Heart right ventricle (tissue), 16 donors: Measurements from ENCODE around the gene AQP12A. TPM values are rescaled to one million over a fixed set of nuclear protein-coding genes. Genes with fewer than 3 reads are reported as not detected.

Experiments
- ATAC-seq, 8 donors: fragments of 200-7000 bp; cut with Tn5 transposase; one replicate each; pipeline ENCODE4 v1.9.1; 2020; ENCODE audit warnings: mild to moderate bottlenecking in 8 of 8, moderate library complexity in 8 of 8, moderate number of reproducible peaks in 1 of 8
- DNase-seq, 2 donors: peaks; one replicate each; pipeline ENCODE4 v3.0.0-alpha.2; 2020
- H3K27ac ChIP-seq, 10 donors: fragments of 200-600 bp; sonication (generic) in 2 of 10; one replicate each; pipeline versions ENCODE4 v1.5.0 to v1.8.0; 2020 to 2022; ENCODE audit warnings: mild to moderate bottlenecking in 3 of 10
- H3K27me3 ChIP-seq, 7 donors: fragments of 200-600 bp; one replicate each; pipeline ENCODE4 v1.8.0; 2021 to 2022; ENCODE audit warnings: mild to moderate bottlenecking in 2 of 7
- H3K36me3 ChIP-seq, 9 donors: fragments of 200-600 bp; sonication (generic) in 1 of 9; one replicate each; pipeline versions ENCODE4 v1.5.0 to v1.8.0; 2020 to 2022; ENCODE audit warnings: mild to moderate bottlenecking in 2 of 9
- H3K4me1 ChIP-seq, 9 donors: fragments of 200-600 bp; sonication (generic) in 1 of 9; one replicate each; pipeline versions ENCODE4 v1.5.0 to v1.8.0; 2020 to 2022; ENCODE audit warnings: mild to moderate bottlenecking in 4 of 9
- H3K4me3 ChIP-seq, 10 donors: fragments of 200-600 bp; sonication (generic) in 2 of 10; one replicate each; pipeline versions ENCODE4 v1.5.0 to v1.8.0; 2020 to 2022; ENCODE audit warnings: mild to moderate bottlenecking in 7 of 10, moderate library complexity in 2 of 10
- H3K9me3 ChIP-seq, 11 donors: fragments of 200-600 bp in 10 of 11; sonication (generic) in 2 of 11; one replicate each; pipeline versions ENCODE4 v1.5.0 to v1.8.0; 2013 to 2022; ENCODE audit warnings: mild to moderate bottlenecking in 2 of 11, control low read depth in 1 of 11, moderate library complexity in 1 of 11
- WGBS, 2 donors: extraction: QIAGEN DNeasy Blood & Tissue Kit; methylation state at CpG; one replicate each; pipeline ENCODE4 v1.1.7; 2013; ENCODE audit warnings: inconsistent platforms in 1 of 2; 5-methylcytosine and 5-hydroxymethylcytosine counted together
- intact Hi-C, 10 donors: fragments of 100-400 bp; cut with DNase I; formaldehyde crosslinking; loops; one replicate each; pipeline versions ENCODE4 v1.11.1 to v1.14.2; 2022
- polyA plus RNA-seq, 2 donors: library from polyadenylated mRNA; stranded (reverse); fragments of 200-250 nt; gene quantifications; one replicate each; pipeline ENCODE4 v1.2.3, GENCODE V29; 2013
- total RNA-seq, 10 donors: library from RNA; stranded (reverse); fragmentation: NEBNext Ultra II Directional in 3 of 10; extraction: Animal tissue kit (Norgen Biotek cat#: 25700) in 3 of 10; gene quantifications; one replicate each; pipeline versions ENCODE4 v1.2.1 to v1.2.4, GENCODE V29; 2021 to 2023
- TF ChIP-seq, protein P1 (sequence below), 9 donors: fragments of 200-600 bp; sonication (generic) in 2 of 9; IDR thresholded peaks; one replicate each; pipeline versions ENCODE4 v1.5.0 to v1.8.0; 2021 to 2022; ENCODE audit warnings: antibody characterized with exemption in 9 of 9, mild to moderate bottlenecking in 5 of 9, moderate library complexity in 1 of 9
- donor health status: Arrhythmogenic right ventricular cardiomyopathy.
- donor health status: ischemic (EF 13 %, LVEDD 7.1; RV severe dilation, severe dysfunction).
- donor health status: healthy with polysubstance abuse.
- donor health status: DM: no; HTN: yes; CAD: no.
- donor health status: DM: no; HTN: no; CAD: no.
- donor health status: ischemic (EF 25% LVEDD 6.9; RV normal size, moderate dysfunction).
- donor health status: ischemic (EF 25% LVEDD 5.7; RV mildly dilated, moderate dysfunction).
- donor health status: healthy.
- donor health status: DM: yes; HTN: yes; CAD: no.
- donor health status: Ischemic cardiomyopathy.
- donor health status: ischemic (EF 35%, LVEDD 5.7; RV mildly dilated, moderate dysfunction).
- donor health status: nonischemic (EF 11% LVEDD 7.7; RV severe dilation, severe dysfunction).
- donor health status: DM: yes; HTN: yes; CAD: no.
- donor health status: PGD.
- donor health status: ischemic (EF 29% LVEDD 5.4; RV normal size, mild dysfunction).
- donor health status: nonischemic (EF 23%, LVEDD 6.1; RV moderate dilation, normal function).

The AQP12A gene
- total and polyA plus RNA-seq, 12 donors = not detected

- H3K27ac ChIP-seq = no peak overlapping the region
- no peak overlapping the region for H3K4me3 ChIP-seq
- DNase-seq = no peak
- intact Hi-C loops = loop anchor here in 1 of 10 donors (10.0 kb wide), 1 partner anchor 206 kb away; no protein-coding TSS in a partner anchor
- 80 to 88% methylated on average over 9 of the region's 9 CpGs for WGBS, 2 donors
- no peaks in the 10 kb centered on the region for H3K9me3 ChIP-seq
- no peaks in the 10 kb centered on the region for H3K36me3 ChIP-seq
- TF ChIP-seq, protein P1, sequence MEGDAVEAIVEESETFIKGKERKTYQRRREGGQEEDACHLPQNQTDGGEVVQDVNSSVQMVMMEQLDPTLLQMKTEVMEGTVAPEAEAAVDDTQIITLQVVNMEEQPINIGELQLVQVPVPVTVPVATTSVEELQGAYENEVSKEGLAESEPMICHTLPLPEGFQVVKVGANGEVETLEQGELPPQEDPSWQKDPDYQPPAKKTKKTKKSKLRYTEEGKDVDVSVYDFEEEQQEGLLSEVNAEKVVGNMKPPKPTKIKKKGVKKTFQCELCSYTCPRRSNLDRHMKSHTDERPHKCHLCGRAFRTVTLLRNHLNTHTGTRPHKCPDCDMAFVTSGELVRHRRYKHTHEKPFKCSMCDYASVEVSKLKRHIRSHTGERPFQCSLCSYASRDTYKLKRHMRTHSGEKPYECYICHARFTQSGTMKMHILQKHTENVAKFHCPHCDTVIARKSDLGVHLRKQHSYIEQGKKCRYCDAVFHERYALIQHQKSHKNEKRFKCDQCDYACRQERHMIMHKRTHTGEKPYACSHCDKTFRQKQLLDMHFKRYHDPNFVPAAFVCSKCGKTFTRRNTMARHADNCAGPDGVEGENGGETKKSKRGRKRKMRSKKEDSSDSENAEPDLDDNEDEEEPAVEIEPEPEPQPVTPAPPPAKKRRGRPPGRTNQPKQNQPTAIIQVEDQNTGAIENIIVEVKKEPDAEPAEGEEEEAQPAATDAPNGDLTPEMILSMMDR (IDR thresholded peaks at IDR 0.05) = no peak
- H3K4me1 ChIP-seq = no peaks in the 10 kb centered on the region
- ATAC-seq = no peak
- peaks cover 0 to 72% (median 9%) of the 10 kb centered on the region in 7 donors for H3K27me3 ChIP-seq
Observed at GRCh38 chr2:240711296-240711695, 19.6 kb downstream of the AQP12A start.

DNA sequence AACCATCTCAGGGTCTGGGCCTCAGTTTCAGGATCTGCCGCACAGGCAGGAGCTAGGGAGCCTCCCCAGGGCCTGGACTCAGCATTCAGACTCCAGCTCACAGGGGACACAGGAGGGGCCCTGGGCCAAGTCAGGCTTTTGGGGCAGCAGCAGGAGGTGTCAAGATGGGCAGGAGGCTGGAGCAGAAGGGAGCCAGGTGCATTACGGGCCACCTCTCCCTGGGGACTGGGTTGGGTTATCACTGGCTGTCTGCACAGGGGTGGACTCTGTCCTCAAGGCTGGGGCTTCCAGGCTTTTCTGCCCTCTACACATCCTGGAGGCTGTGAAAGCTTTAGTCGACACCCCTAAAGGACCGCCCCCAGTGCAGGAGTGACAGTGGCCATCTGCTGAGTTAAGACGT lies 20.0 kb downstream of the AQP12A start:
- no peaks in the 10 kb centered on the region for H3K36me3 ChIP-seq
- no peaks in the 10 kb centered on the region for H3K9me3 ChIP-seq
- DNase-seq (no peak), ATAC-seq (no peak)
- intact Hi-C loops = loop anchor here in 1 of 10 donors (10.0 kb wide), 1 partner anchor 207 kb away; no protein-coding TSS in a partner anchor
- H3K4me1 ChIP-seq = no peaks in the 10 kb centered on the region
- H3K27me3 ChIP-seq = peaks cover 0 to 73% (median 9%) of the 10 kb centered on the region in 7 donors
- H3K4me3 ChIP-seq = no peak overlapping the region
- whole genome bisulfite sequencing, 2 donors = 58 to 65% methylated on average over 5 of the region's 5 CpGs
- no peak overlapping the region for H3K27ac ChIP-seq
- TF ChIP-seq, protein P1 (IDR thresholded peaks at IDR 0.05) = no peak

- Histone ChIP-seq H3K27me3 (peaks cover 0 to 72% (median 9%) of the 10 kb centered on the region in 7 donors), H3K4me3 (no peak overlapping the region), H3K9me3 (no peaks in the 10 kb centered on the region), H3K27ac (no peak overlapping the region), H3K4me1 (no peaks in the 10 kb centered on the region), H3K36me3 (no peaks in the 10 kb centered on the region)
- TF ChIP-seq, protein P1 (IDR thresholded peaks at IDR 0.05) = no peak
- 85 to 90% methylated on average over 9 of the region's 9 CpGs for WGBS, 2 donors
- intact Hi-C loops = loop anchor here in 1 of 10 donors (10.0 kb wide), 1 partner anchor 207 kb away; no protein-coding TSS in a partner anchor
- no peak for ATAC-seq
- no peak for DNase-seq
Observed at GRCh38 chr2:240712121-240712520, 20.5 kb downstream of the AQP12A start.

DNA sequence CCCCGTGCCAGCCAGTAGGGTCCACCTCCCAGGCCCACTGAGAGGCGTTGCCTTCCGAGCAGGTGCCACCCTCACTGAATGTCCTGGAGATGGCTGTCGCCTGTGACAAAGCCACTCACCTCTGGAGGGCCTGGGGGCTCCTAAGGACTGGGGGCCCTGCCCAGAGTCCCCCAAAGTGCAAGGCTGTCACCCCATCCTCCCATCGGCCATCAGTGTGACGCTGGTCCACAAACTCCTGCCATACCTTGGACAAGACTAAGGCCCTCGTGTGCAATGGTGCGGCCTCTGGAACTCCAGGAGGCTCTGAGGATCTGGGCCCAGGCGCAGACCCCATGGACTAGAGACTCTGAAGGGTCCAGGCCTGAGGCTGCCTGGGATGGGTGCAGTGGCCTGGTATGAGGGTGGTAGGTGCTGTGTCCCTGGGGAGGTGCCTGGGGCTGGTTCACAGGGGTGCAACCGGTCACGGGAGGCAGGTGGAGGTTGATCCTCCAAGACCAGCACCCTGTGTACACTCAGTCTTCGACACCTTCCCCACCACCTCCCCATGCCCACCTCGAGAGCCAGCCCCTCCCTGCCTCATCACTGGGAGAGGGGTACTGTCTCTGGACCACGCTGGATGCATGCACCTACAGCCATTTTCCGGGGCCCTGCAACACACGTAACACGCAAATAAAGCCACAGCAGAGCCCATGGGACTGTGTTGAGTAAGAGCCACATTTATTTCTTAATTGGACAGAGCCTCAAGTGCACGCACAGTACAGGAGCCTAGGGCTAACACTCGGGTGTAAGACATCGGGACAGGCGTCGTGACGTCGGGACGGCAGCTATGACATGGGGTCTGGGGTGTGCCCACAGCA lies 21.6 kb downstream of the AQP12A start:
- WGBS, 2 donors = 85 to 87% methylated on average over 25 of the region's 25 CpGs
- no peaks in the 10 kb centered on the region for H3K4me1 ChIP-seq
- intact Hi-C loops = loop anchor here in 1 of 10 donors (10.0 kb wide), 1 partner anchor 208 kb away; no protein-coding TSS in a partner anchor
- peaks cover 0 to 73% (median 0%) of the 10 kb centered on the region in 7 donors for H3K27me3 ChIP-seq
- TF ChIP-seq, protein P1 (IDR thresholded peaks at IDR 0.05) = no peak
- ATAC-seq = no peak
- H3K9me3 ChIP-seq = no peaks in the 10 kb centered on the region
- H3K4me3 ChIP-seq = no peak overlapping the region
- DNase-seq = no peak
- H3K27ac ChIP-seq = no peak overlapping the region
- H3K36me3 ChIP-seq = no peaks in the 10 kb centered on the region
